GM12892 (cell line): ENCODE data around the gene C9orf78.

Experiments
- DNase-seq: peaks from one replicate; pipeline ENCODE4 v3.0.0; 2011; ENCODE audit not compliant: insufficient read length
- FAIRE-seq: peaks from 2 replicates; lab custom pipeline; 2011; peaks lifted over from hg19 to GRCh38; lab: Jason Lieb, UNC
- POLR2A ChIP-seq: IDR thresholded peaks from 2 replicates; pipeline ENCODE4 v1.6.1; 2011; ENCODE audit warnings: low read depth, low read length, control low read depth
- POLR2AphosphoS5 ChIP-seq: IDR thresholded peaks from 2 replicates; pipeline ENCODE4 v1.6.1; 2011; ENCODE audit warnings: low read depth, low read length, control low read depth
- TAF1 ChIP-seq: IDR thresholded peaks from 2 replicates; pipeline ENCODE4 v1.6.1; 2011; ENCODE audit warnings: low read depth, mild to moderate bottlenecking, control low read depth, low read length, borderline replicate concordance

Gene C9orf78

DNA sequence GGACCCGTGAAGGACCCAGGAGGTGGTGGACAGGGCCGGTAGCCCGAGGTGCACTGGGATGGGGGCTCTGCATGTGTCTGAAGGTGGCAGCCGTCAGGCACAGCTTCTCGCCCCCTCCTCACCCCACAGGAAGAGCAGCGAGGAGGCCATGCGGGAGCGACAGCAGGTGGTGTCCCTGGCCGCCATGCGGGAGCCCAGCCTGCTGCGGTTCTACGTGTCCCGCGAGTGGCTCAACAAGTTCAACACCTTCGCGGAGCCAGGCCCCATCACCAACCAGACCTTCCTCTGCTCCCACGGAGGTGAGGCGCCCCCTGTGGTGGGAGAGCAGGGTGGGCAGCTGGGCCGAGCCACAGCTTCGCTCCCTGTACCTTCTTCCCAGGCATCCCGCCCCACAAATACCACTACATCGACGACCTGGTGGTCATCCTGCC, 40.1 kb upstream of the C9orf78 start:
- FAIRE-seq (no peak), DNase-seq (no peak)
- TF ChIP-seq TAF1 (no peak), POLR2A (no peak), POLR2AphosphoS5 (no peak)

DNA sequence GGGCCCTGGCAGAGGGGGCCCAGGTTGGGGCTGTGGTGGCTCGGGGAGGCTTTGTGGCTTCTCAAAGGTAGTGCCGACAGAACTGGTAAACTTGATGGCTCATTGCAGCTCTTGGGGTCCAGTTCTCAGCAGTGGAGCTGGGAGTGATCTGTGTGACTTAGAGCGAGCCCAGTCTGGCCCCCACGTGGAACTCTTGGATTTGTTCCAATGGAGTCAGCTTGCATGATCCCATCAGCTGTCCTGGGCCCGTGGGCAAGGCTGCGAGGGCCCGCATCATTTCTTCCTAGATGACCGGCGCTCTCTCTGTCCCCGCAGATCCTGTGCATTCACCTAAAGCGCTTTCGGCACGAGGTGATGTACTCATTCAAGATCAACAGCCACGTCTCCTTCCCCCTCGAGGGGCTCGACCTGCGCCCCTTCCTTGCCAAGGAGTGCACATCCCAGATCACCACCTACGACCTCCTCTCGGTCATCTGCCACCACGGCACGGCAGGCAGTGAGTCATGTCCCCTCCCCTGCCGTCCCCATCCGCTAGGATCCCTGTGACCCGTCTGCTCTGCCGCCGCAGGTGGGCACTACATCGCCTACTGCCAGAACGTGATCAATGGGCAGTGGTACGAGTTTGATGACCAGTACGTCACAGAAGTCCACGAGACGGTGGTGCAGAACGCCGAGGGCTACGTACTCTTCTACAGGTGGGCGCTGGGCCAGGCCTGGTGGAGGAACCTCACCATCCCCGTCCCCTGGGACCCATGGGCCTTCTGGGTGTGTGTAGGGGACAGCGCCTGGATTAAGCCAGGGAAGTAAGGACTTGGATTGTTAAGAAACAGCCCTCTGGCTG, 39.4 kb upstream of the C9orf78 start:
- FAIRE-seq, result no peak
- DNase-seq, result no peak
- TF ChIP-seq TAF1 (no peak), POLR2AphosphoS5 (no peak), POLR2A (no peak)

DNA sequence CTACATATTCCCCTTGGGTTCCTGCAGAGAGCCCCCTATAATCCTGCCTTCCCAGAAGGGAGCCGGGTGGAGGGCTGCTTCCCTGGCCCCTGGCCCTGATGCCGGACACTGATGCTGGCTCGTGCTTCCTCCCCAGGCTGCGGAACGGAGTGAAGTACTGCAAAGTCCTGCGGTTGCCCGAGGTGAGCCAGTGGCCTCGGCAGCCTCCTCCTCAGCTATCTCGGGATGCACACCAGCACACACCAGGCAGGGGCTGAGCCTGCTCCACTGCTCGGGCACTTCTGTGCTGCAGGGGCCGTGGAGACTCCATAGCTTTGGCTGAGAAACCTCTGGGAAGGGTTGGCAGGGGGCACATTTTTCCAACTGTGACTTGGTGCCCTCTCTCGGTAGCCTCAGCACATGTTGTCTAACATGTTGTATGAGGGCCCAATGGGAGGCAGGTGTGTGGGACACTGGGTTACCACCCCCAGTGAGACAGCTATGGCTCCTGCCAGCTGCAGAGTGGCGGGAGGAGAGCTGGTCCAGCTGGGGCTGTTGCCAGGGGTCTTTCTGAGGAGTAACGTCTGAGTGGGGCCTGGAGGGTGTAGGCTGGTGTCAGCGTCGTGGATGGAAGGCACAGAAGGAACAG, 38.6 kb upstream of the C9orf78 start:
- no peak for TF ChIP-seq TAF1
- DNase-seq (no peak), FAIRE-seq (no peak)

GRCh38 chr9:129871046-129871445, 36.0 kb upstream of the C9orf78 start:
- DNase-seq, result no peak
- no peak for FAIRE-seq
- TF ChIP-seq POLR2A, result no peak
- TF ChIP-seq POLR2AphosphoS5, result no peak
- TF ChIP-seq TAF1, result no peak

DNA sequence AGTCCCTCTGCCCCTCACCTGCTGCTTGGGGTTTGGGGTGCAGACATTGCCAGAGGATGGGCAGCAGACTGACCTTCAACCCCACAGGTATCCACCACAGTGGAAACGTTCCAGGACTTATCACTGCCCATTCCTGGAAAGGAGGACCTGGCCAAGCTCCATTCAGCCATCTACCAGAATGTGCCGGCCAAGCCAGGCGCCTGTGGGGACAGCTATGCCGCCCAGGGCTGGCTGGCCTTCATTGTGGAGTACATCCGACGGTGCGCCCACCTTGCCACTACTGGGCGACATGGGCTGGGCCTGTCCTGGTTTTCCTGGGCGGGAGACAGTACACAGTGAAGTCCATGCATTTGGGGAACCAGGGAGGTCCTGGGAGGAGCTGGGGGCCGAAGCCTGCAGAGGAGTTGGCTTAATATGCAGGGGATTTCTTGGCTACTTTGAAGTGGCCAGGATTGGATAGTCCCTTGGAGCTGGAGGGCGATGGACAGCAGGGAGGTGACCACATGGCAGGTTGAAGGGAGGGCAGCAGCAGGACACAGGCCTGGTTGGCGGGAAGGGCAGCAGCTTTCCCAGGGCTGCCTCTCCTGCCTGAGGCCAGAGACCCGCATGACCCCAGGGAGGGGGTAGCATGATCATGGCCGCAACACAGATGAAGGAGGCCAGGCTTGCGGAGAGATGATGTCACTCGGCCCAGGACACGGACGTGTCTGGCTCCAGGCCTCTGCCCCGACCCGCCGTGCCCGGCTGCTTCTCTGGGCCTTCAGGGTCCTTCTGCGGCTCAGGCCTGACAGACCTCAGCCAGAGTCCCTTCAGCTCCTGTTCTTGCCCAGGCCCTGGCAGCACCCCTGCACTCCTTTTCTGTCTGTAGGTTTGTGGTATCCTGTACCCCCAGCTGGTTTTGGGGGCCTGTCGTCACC, 34.8 kb upstream of the C9orf78 start:
- TF ChIP-seq TAF1 (no peak), POLR2AphosphoS5 (no peak), POLR2A (no peak)
- DNase-seq (no peak), FAIRE-seq (no peak)

- no peak for TF ChIP-seq TAF1
- no peak for TF ChIP-seq POLR2A
- no peak for TF ChIP-seq POLR2AphosphoS5
- FAIRE-seq, result no peak
- DNase-seq, result no peak
These were observed 33.9 kb upstream of the C9orf78 start for GRCh38 chr9:129868872-129869486.

GRCh38 chr9:129868023-129868871, 33.2 kb upstream of the C9orf78 start:
- FAIRE-seq (no peak), DNase-seq (no peak)
- TF ChIP-seq TAF1, result no peak
- no peak for TF ChIP-seq POLR2AphosphoS5
- TF ChIP-seq POLR2A, result no peak

DNA sequence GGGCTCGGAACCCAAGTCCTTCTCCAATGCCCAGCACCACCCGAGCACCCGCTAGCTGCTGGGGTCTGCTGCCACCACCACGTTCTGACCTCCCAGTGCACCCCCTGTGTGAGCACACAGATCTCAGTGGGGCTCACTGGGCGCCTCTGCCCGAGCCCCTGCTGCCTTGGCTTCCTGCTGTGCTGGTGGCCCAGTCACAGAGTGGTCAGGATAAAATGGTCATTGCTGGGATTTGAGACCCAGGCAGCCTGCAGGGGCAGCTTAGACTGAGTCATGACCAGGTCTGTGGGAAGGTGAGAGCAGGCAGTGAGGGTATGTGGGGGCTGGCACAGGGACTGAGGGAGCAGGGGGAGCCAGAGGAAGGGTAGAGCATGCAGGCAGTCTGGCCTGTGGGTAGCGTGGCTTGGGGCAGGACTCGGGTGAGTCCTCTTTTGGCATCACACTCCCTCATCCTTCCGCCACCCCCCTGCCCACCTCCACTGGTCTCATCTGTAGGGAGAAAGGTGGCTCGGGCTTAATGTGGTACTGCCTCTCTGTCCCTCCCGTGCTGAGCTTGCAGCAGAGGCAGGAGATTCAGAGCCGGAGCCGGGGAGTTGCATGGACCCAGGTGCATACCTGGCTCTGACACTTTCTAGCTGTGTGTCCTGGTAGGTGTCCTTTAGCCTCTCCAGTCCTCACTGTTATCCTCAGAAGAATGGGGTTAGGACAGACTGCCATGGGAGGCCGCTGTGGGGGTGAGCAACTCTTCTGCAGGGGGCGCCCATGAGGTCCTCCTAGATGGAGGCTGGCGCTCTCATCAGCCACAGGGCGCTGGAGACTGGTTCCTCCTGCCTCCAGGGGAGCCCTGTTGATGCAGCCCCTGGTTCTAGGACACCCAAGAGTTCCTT, 32.3 kb upstream of the C9orf78 start:
- no peak for TF ChIP-seq TAF1
- TF ChIP-seq POLR2A, result no peak
- TF ChIP-seq POLR2AphosphoS5, result no peak
- no peak for DNase-seq
- FAIRE-seq, result no peak

DNA sequence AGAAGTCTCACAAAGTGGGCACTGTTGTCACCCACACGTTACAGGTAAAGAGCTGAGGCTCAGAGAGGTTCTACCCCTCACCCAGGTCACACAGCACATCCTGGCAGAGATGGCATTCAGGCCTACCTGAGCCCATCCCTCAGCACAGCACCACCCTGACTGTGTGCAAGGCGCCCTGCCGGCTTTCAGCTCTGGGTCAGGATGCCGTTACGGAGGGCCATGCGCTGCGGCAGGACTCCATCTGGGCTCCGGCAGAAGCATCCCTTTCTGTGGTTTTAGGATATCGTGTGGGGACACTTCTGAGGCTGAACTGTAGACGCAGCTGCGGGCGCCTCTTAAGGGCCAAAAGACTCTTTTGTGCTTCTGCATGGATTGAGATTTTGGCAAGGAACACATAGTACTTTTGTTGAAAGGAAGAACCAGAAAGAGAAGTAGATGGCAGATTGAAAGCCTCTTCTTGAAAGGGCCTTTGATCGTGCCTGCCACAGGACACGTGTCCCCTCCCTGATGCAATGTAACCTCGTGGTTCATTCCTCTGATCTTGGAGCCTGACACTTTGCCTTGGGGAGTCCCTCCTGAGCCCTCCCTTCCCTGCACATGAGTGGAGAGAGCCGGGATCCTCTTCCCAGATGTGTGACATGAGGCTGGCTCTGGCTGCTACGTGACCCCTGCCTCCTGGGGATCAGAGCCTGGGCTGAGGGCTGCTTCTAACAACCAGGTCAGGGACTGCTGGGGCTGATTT, 31.5 kb upstream of the C9orf78 start:
- TF ChIP-seq POLR2A (no peak), POLR2AphosphoS5 (no peak), TAF1 (no peak)
- no peak for DNase-seq

More for the DNA sequence above, 31.5 kb upstream of the C9orf78 start:
- no peak for FAIRE-seq
